HG02678 (cell line): ENCODE results near the gene ZNF600.
A peak's percentile ranks its signal among the peaks of the same experiment; 100 is the strongest.
"Not testable (repeated sequence)": the region's sequence is repeated elsewhere in the genome, so short reads cannot be mapped to it uniquely, and the experiment has no call there.

ENCODE experiments used
- ATAC-seq: cut with Tn5 transposase; IDR thresholded peaks from one replicate; pipeline ENCODE4 v1.9.1; 2021; ENCODE audit warnings: mild to moderate bottlenecking, moderate library complexity; ENCODE audit not compliant: unreplicated experiment

Gene ZNF600

GRCh38 chr19:52742516-52742915, 44.1 kb downstream of the ZNF600 start:
- ATAC-seq = no peak

DNA sequence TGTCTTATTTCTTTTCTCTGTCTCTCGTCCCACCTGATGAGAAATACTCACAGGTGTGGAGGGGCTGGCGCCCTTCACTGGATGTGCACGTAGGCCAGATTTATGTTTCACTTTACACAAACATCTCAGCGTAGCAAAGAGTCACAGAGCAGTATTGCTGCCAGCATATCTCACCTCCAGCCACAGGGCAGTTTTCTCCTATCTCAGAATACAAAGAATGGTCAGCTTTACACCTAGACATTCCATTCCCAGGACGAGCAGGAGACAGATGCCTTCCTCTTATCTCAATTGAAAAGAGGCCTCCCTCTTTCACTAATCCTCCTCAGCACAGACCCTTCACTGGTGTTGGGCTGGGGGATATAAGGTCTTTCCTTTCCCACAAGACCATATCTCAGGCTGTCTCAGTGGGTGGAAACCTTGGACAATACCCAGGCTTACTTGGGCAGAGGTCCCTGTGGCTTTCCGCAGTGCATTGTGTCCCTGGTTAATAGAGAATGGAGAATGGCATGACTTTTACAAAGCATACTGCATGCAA, 44.6 kb downstream of the ZNF600 start:
- no peak for ATAC-seq

GRCh38 chr19:52741371-52741770, 45.2 kb downstream of the ZNF600 start:
- not testable (repeated sequence) for ATAC-seq

- ATAC-seq = no peak
These were observed 47.0 kb downstream of the ZNF600 start for GRCh38 chr19:52739576-52739975.

DNA sequence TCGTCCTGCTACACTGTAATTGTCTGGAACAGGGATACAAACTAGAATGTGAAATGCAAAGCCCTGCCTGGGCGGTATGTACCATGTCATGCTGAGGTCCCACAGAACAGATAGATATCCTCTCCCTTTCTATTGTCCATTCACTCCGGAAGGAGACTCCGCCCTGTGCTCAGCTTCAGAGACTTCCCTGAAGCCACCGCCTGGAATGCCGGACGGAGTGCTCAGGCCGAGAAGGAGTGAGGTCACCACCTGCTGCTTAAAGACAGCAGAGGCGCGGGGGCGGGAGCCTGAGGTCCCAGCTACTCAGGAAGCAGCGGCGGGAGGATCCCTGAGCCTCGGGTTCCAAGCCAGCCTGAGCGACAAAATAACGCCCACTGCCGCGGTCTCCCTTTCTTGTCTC, 50.9 kb downstream of the ZNF600 start:
- no peak for ATAC-seq

DNA sequence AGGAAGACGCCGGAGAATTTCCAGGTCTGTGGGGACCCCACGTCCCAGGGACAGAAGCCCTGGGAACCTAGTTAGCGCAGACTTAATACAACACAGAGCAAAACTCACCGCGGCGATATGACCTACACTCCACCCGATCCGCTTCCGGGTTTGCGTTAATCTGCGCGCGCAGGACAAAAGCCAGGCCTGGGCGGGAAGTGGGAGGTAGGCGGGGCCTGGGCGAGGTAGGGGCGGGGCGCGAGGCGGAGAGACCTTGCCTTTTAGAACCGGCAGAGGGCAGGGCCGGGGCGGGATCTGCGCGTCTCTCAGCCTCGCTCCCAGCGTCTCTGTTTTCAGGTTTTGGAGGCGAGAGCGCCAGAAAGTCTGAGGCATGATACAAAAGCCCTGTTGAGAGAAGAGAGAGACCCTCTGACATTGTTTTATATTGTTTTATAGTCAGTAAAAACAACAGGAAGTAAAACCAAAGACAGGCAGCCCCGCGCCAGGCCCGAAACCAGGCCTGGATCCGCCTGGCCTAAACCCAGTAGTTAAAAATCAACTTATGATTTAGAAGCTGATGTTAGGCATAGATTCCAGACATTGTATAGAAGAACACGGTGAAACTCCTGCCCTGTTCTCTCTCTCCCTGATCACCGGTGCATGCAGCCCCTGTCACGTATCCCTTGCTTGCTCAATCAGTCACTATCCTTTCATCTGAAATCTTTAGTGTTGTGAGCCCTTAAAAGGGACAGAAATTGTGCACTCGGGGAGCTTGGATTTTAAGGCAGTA, 51.5 kb downstream of the ZNF600 start, which contains the start of gene ZNF611:
Gene ZNF611, minus strand, starts transcription at position 152 of the 769 bp plus-strand sequence. CDS start 19,150 bp downstream, outside the sequence.
- peak; percentile 91 for ATAC-seq

DNA sequence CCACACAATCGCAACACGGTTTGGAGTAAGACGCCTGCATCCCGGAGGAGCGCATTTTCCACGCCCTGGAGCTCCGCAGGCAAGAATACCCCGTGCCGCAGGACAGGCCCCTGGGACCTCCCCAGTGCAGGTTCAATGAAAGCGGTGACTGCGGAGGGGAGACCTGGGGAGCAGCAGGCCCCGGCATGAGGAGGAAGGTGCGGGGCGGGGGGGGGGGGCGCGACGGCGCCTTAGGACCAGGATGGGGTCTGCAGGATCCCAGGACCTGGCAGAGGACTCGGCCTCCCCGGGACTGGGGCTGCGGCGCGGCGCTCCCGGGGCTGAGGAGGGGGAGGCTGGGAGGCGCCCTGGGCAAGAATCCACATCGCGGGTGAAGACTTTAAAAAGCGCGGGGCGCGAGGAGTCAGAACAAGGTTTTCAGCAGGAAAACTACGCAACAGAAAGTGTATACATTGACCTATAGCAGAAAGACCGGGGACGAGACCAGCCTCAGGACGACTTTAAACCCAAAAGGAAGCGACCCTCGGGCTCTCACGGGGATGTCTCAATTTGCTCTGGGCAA, 52.2 kb downstream of the ZNF600 start:
- peak; percentile 19 for ATAC-seq

GRCh38 chr19:52726051-52726450, 60.5 kb downstream of the ZNF600 start:
- ATAC-seq = not testable (repeated sequence)

GRCh38 chr19:52725528-52725961, 61.0 kb downstream of the ZNF600 start:
- no peak for ATAC-seq

GRCh38 chr19:52724701-52725514, 61.7 kb downstream of the ZNF600 start:
- no peak for ATAC-seq

DNA sequence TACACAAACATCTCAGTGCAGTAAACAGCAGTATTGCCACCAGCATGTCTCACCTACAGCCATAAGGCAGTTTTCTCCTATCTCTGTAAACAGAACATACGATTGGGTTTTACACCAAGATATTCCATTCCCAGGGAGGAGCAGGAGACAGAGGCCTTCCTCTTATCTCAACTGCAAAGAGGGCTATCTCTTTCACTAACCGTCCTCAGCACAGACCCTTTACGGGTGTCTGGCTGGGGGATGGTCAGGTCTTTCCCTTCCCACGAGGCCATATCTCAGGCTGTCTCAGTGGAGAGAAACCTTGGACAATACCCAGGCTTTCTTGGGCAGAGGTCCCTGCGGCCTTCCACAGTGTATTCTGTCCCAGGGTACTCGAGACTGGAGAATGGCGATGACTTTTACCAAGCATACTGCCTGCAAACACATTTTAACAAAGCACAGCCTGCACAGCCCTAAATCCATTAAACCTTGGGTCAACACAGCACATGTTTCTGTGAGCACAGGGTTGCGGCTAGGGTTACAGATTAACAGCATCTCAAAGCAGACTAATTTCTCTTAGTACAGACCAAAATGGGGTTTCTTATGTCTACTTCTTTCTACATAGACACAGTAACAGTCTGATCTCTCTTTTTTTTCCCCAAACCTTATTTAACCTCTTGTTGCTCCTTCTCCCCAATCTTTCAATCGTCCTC, 62.5 kb downstream of the ZNF600 start:
- ATAC-seq = not testable (repeated sequence)

- ATAC-seq = no peak
These were observed 64.3 kb downstream of the ZNF600 start for GRCh38 chr19:52722062-52723003.

DNA sequence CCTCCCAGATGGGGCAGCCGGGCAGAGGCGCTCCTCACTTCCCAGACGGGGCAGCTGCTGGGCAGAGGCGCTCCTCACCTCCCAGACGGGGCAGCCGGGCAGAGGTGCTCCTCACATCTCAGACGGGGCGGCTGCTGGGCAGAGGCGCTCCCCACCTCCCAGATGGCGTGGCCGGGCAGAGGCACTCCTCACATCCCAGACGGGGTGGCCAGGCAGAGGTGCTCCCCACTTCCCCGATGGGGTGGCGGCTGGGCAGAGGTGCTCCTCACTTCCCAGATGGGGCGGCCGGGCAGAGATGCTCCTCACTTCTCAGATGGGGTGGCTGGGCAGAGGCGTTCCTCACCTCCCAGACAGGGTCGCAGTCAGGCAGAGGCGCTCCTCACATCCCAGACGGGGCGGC, 66.0 kb downstream of the ZNF600 start:
- ATAC-seq = not testable (repeated sequence)

- ATAC-seq = no peak
These were observed 70.1 kb downstream of the ZNF600 start for GRCh38 chr19:52716522-52716921.

DNA sequence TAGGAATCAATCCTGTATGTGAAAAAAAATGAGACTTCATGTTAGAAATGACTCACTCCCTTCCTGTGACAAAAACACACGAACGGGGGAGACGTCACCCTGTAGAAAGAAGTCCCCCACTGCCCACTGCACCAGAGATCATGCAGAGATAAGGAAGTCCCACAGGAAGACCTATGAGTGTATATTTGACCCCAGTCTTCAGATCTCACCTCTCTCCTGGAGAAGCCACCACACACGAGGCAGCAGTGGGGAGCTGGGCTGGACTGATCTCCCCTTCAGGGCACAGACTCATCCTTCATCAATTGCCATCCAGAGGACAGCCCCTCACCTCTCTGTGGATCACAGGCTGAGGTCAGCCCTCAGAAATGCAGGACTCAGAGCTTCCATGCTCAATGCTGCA, 70.7 kb downstream of the ZNF600 start:
- ATAC-seq = not testable (repeated sequence)

DNA sequence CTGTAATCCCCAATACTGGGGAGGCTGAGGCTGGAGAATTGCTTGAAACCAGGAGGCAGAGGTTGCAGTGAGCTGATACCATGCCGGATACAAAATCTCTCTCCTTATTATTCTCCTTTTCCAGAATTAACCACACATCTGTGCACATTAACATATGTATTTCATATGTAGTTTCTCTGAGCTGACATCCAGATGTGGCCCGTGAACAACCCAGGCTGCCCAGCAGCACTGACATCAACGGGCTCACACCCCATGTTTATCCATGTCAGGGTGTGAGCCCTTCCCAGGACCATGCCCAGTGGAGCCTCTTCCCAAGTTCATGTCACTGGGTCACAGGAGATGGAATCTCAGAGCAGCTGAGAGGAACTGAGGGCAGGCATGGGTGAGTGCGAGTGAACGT, 71.3 kb downstream of the ZNF600 start:
- not testable (repeated sequence) for ATAC-seq
